ENCODE data around the gene AHRR. TPM values are rescaled to one million over a fixed set of nuclear protein-coding genes. Genes with fewer than 3 reads are reported as not detected.

The AHRR gene
- total RNA-seq, 1 experiment from 2014 or later, result 2.2 TPM

GRCh38 chr5:481347-481746, 159.8 kb downstream of the AHRR start:
- Histone ChIP-seq H3K23me2 (ENCODE audit: insufficient read length, low read depth, low read length, poor library complexity, severe bottlenecking) (no peaks in the 10 kb centered on the region), H3K56ac (ENCODE audit: insufficient read length, low read depth, low read length) (no peak overlapping the region), H2BK12ac (ENCODE audit: insufficient read length, low read depth, low read length) (no peak overlapping the region), H3K4ac (ENCODE audit: low read depth, low read length) (no peak overlapping the region), H2BK5ac (ENCODE audit: insufficient read length, low read length) (no peak overlapping the region), H2BK15ac (ENCODE audit: low read depth, low read length) (no peak overlapping the region), H2AFZ (ENCODE audit: low read length) (no peak overlapping the region), H3K4me1 (ENCODE audit: insufficient read depth, low read length) (no peaks in the 10 kb centered on the region), H3K9me3 (ENCODE audit: control insufficient read depth, low read depth, low read length) (no peaks in the 10 kb centered on the region), H4K20me1 (ENCODE audit: control insufficient read depth, insufficient read depth, insufficient read length) (no peaks in the 10 kb centered on the region), H3K79me2 (ENCODE audit: insufficient read depth, low read length) (no peaks in the 10 kb centered on the region), H3K27me3 (ENCODE audit: insufficient read depth, low read length) (peaks cover 3% of the 10 kb centered on the region; the same call in 1 of the 2 replicates), H2AK5ac (ENCODE audit: insufficient read length, low read length) (no peak overlapping the region), H3K18ac (ENCODE audit: insufficient read length, low read depth, low read length) (no peak overlapping the region), H2BK120ac (ENCODE audit: low read depth, low read length, poor library complexity, severe bottlenecking) (no peak overlapping the region), H3K4me2 (ENCODE audit: insufficient read depth, insufficient read length, low read length) (no peak overlapping the region), H3K23ac (ENCODE audit: insufficient read length, low read depth, low read length) (no peak overlapping the region), H3K9ac (ENCODE audit: extremely low read depth, insufficient read length, low read length) (no peak overlapping the region), H4K8ac (replicated peaks; ENCODE audit: insufficient read length, low read depth, low read length) (no peak overlapping the region), H2BK20ac (ENCODE audit: low read depth, low read length, poor library complexity, severe bottlenecking) (no peak overlapping the region), H3K14ac (ENCODE audit: insufficient read depth, low read length) (0 out of 2 replicates have a peak overlapping the region, but pooled peaks have one; percentile 18), H3T11ph (ENCODE audit: low read length) (no peak overlapping the region), H3K27ac (ENCODE audit: insufficient read length, low read depth, low read length) (no peak overlapping the region), H3K79me1 (ENCODE audit: insufficient read depth, low read depth, low read length, poor library complexity, severe bottlenecking) (no peaks in the 10 kb centered on the region), H4K5ac (ENCODE audit: insufficient read length, low read depth, low read length) (no peak overlapping the region), H4K91ac (ENCODE audit: insufficient read length, low read depth, low read length) (no peak overlapping the region)
- H3K27me3 Mint-ChIP-seq (ENCODE audit: low read depth), result peaks cover 24% of the 10 kb centered on the region
- WGBS (ENCODE audit: extremely low coverage, insufficient read length, low lambda C conversion rate), result no CpG with 5 or more reads among the region's 23 CpGs
- no peaks in the 10 kb centered on the region; a peak in 1 of 4 replicates for H3K4me1 Mint-ChIP-seq
- no peak for TF ChIP-seq CTCF (conservative IDR thresholded peaks at IDR 0.05)
- no peak overlapping the region for H3K4me3 Mint-ChIP-seq
- no peak for DNase-seq
- H3K9me3 Mint-ChIP-seq, result no peaks in the 10 kb centered on the region
- H3K27ac Mint-ChIP-seq, result no peak overlapping the region; a peak in 1 of 7 replicates
- H3K36me3 Mint-ChIP-seq (ENCODE audit: insufficient read depth in 1 of 3, low read depth in 3 of 3), result no peaks in the 10 kb centered on the region
